ENCODE measurements around the gene MTAP.

Gene MTAP

DNA sequence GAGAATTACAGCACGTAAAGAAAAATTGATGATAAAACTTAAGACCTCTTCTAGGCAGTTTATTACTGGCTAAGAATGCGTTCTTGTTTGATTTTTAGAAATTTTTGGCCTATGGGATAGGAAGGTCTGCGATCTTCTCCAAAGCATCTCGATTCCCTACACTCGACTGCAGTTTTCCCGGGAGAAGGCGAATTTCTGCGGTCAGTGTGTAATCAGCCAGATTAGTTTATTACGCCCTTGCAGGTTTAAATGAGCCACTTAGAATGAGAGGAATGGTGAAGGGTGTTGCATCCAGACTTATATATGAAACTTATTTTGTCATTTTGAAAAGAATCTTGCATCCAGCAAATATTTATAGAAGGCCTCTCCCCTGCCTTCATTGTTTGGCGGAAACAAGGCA, 1.2 kb downstream of the MTAP start:
- DNase-seq: no peak
- intact Hi-C loops (cut with DNase I): loop anchor here (5.0 kb wide), 2 partner anchors 466 to 486 kb away; partner anchors contain the start of gene KLHL9

GRCh38 chr9:21804331-21804730, 1.9 kb downstream of the MTAP start:
- DNase-seq: no peak
- intact Hi-C loops (cut with DNase I): loop anchor here (5.0 kb wide), 2 partner anchors 467 to 487 kb away; partner anchors contain the start of gene KLHL9

DNA sequence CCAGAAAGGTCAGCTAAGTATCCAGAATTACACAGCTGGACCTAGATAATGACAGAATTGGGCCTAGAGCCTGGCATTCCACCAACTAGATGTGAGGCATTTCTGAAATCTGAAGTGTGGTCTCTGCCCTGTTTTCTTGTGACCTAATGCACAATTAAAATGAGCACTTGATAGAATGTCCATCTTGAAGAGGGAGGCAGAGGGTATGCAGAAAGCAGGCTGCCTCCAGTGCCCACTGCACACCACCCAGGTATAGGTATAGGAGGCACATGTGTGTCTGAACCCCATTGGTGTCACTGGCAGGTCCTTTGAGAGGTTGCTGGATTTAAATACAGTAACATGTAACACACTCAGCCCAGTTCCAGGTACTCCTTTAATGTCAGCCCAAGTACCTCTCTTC, 2.4 kb downstream of the MTAP start:
- no peak for DNase-seq
- intact Hi-C loops (cut with DNase I): loop anchor here (5.0 kb wide), 2 partner anchors 467 to 487 kb away; partner anchors contain the start of gene KLHL9

- DNase-seq: no peak
- intact Hi-C loops (cut with DNase I): no loop called here
Measured at GRCh38 chr9:21806644-21807043, 4.2 kb downstream of the MTAP start.

- intact Hi-C loops (cut with DNase I): loop anchor here (5.0 to 10.0 kb wide), 3 partner anchors 304 to 642 kb away; no protein-coding TSS in a partner anchor
- no peak for DNase-seq
Measured at GRCh38 chr9:21810388-21810787, 8.0 kb downstream of the MTAP start.

DNA sequence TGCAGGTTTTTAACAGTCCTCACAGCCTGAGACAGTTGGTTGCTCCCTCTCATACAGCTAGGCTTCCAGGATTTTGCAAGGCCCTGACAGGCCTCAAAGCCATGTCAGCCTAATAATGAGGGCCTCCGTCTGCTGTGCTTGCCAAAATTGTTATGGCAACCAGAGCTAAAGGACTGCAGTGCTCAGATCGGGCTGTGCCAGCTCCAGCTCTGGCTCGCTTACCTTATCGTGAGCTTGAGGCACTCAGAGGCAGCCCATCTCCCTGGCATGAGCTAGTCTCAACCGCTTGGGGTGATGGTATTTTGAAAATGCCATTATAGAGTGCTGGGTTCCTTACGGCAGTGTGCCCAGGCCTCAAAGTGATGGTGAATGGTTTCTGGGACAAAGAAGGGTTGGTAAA, 8.4 kb downstream of the MTAP start:
- intact Hi-C loops (cut with DNase I): loop anchor here (5.0 to 10.0 kb wide), 3 partner anchors 304 to 641 kb away; no protein-coding TSS in a partner anchor
- DNase-seq: no peak

DNA sequence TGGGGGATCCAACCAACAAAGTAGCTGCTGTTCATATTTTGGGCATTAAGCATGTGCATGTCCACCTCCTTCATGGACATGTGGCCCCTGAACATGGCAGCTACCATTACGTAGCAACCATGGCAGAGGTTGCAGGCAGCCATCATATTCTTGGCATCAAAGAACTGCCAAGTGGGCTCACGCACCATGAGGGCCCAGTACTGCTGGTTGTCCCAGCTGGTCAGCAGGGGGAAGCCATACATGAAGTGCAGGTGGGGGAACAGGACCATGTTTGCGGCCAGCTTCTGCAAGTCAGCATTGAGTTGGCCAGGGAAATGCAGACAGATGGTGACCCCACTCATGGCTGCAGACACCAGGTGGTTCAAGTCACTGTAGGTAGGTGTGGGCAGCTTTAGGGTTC, 9.5 kb downstream of the MTAP start:
- peak in 1 of 10 donors; percentile 77 for DNase-seq
- intact Hi-C loops (cut with DNase I): loop anchor here (2.0 to 10.0 kb wide), 5 partner anchors 197 to 640 kb away; partner anchors contain the start of gene CDKN2B

- intact Hi-C loops (cut with DNase I): loop anchor here (2.0 to 10.0 kb wide), 5 partner anchors 196 to 640 kb away; partner anchors contain the start of gene CDKN2B
- DNase-seq: no peak
Measured at GRCh38 chr9:21812415-21812814, 10.0 kb downstream of the MTAP start.

GRCh38 chr9:21812946-21813568, 10.6 kb downstream of the MTAP start:
- peak in 9 of 10 donors; percentile 49 to 95 (median 77) for DNase-seq
- intact Hi-C loops (cut with DNase I): loop anchor here (2.0 to 10.0 kb wide), 5 partner anchors 196 to 639 kb away; partner anchors contain the start of gene CDKN2B

- peak in 4 of 10 donors; percentile 29 to 46 (median 41) for DNase-seq
- intact Hi-C loops (cut with DNase I): loop anchor here (2.0 to 10.0 kb wide), 5 partner anchors 195 to 638 kb away; partner anchors contain the start of gene CDKN2B
Measured at GRCh38 chr9:21813575-21814473, 11.4 kb downstream of the MTAP start.

GRCh38 chr9:21815643-21816042, 13.2 kb downstream of the MTAP start:
- intact Hi-C loops (cut with DNase I): loop anchor here (10.0 kb wide), 1 partner anchor 299 kb away; no protein-coding TSS in a partner anchor
- DNase-seq: no peak

GRCh38 chr9:21817176-21817575, 14.7 kb downstream of the MTAP start:
- DNase-seq: no peak
- intact Hi-C loops (cut with DNase I): loop anchor here (10.0 kb wide), 1 partner anchor 298 kb away; no protein-coding TSS in a partner anchor

- DNase-seq: no peak
- intact Hi-C loops (cut with DNase I): no loop called here
Measured at GRCh38 chr9:21825637-21826036, 23.2 kb downstream of the MTAP start.

DNA sequence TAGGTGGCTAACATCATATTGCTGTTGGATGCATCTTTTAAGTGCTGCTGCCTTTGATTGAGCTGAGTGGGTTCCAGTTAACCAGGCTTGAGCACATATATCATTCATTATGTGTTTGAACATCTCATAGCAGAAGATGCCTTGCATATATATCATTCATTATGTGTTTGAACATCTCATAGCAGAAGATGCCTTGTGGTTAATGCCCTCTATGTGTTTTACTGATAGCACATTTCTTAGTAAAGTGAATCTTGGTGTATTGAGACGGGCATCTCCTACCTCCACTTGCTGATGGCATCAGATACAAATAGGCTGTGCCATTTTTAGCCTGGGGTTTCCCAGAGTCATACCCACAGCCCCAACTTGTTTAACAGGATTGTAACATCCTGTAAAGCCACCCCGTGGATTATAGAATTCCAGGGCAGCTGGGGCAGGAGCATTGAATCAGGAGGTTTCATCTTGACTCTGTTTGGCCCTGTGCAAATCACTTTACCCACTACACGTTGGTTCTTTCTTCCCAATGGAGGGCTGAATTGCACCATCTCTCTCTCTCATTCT, 26.5 kb downstream of the MTAP start:
- intact Hi-C loops (cut with DNase I): no loop called here
- no peak for DNase-seq

DNA sequence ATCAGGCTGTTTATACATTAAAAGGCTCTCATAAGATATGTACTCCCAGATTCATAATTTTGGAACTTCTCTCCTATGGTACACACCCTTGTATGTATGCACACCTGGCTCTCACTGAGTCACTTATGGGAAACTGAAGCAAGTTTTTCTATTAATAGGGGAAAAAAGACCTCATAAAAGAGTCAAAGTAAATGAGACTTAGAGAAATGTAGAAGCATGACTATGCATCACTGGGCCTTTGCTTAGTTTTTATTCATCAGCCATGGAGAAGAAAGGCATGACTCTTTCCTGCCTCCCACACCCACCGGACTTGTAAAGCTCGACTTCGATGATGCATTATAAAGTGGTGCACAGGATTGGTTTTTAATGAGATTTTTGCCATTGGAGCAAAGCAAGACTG, 28.2 kb downstream of the MTAP start:
- DNase-seq: no peak
- intact Hi-C loops (cut with DNase I): no loop called here

- DNase-seq: no peak
- intact Hi-C loops (cut with DNase I): no loop called here
Measured at GRCh38 chr9:21831841-21832509, 29.5 kb downstream of the MTAP start.

- DNase-seq: no peak
- intact Hi-C loops (cut with DNase I): no loop called here
Measured at GRCh38 chr9:21833090-21833801, 30.8 kb downstream of the MTAP start.

GRCh38 chr9:21835121-21835520, 32.7 kb downstream of the MTAP start:
- intact Hi-C loops (cut with DNase I): no loop called here
- DNase-seq: no peak

GRCh38 chr9:21836437-21837161, 34.2 kb downstream of the MTAP start:
- no peak for DNase-seq
- intact Hi-C loops (cut with DNase I): no loop called here
